Hindlimb muscle (tissue), 1 donor: ENCODE measurements around the gene PLXNA2. TPM values are rescaled to one million over a fixed set of nuclear protein-coding genes. Genes with fewer than 3 reads are reported as not detected.
A peak's percentile ranks its signal among the peaks of the same experiment; 100 is the strongest.

ENCODE experiments used
- DNase-seq: peaks from one replicate; pipeline ENCODE4 v3.0.0-alpha.2; 2013
- polyA plus RNA-seq: library from polyadenylated mRNA; unstranded; fragments of 120-200 nt; gene quantifications from one replicate; pipeline ENCODE4 v1.2.1, GENCODE V29; 2013; ENCODE audit not compliant: insufficient read length

Gene PLXNA2
- polyA plus RNA-seq, 1 donor = 43.8 TPM

DNA sequence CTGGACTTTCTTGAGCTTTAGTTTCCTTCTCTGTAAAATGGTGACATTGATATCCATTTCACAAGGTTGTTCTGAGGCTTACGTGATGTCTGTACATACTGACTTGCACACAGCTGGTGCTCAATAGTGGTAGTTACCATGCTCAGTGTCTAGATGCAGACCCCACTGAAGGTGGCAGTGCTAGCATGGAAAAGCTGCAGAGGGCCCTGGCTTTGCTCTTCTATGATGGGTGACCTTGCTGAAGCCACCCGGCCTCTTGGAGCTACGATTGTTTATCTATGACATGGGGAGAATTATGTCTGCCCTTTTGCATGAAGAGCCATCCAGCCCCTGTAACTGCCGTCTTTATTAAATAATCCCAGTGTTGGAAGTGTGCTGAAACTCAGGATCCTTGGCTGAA, 131.8 kb downstream of the PLXNA2 start:
- DNase-seq = no peak

DNA sequence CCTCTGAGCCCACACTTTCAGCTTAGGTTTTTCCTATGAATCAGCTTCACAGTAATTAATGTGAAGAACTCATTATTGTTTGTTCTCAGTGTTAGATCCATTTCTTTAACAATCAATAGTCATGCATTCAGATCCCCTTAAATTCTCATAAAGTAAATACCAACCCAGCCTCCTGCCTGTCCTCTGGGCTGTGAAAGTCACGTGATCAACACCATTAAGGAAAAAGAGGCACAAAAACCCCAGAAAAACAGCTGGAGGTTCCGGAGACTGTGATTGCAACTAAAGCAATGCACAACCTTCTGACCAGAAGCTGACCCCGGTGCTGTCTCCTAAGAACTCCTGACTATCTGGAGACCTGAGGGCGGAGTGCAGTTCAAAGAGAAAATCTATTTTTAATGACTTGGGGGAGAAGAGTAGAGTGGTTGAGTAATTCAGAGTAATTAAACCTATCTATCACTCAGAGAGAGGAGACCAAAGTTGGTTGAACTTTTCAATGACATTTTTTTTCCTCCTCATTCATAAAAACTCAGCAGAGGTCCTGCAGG, 132.5 kb downstream of the PLXNA2 start:
- no peak for DNase-seq

DNA sequence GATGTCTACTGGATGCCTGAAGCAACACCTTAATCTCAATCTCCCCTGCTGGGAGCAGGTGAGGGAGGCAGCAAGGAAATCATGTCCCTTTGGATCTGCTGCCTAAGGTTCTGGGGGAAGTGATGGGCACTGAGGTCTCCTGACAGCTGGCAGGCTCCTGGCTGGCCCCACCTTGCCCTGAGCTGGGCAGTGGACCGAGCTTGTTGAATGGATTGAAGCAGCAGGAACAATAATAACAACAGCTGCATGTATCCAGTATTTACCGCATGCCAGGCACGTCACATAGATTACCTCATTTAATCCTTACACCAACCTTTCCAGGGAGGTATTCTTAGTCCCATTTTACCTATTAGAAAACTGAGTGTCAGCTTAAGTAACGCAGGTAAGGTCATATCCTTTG, 133.9 kb downstream of the PLXNA2 start:
- no peak for DNase-seq

DNA sequence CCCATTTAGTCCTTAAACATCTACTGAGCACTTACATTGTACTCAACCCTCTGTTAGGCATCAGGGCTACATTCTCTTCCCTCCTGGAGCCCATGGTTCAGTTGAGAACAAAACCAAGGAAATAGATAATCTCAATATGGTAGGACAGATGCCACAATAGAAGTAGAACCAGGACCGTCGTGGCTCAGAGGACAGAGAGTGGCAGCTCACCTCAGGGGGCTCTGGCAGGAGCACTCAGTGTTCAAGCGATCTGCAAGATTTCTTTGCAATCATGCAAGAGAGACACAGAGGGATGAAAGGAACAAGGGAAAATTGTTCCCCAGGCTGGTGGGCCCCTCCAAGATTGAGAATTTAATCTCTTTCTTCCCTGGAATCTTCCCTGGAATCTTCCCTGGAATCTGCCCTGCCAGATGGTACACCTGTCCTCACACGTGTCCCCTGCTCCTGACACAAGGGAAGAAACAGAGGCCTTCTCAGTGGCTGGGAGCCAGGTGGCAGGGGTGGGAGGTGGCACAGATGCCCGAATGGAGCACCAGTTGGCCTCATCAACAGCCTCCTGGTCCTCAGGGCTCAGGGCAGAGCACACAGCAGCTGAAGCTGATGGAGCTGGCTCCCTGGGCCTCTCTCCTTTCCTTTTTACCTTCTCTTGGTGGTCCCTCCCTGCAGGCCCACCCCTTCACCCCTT, 135.4 kb downstream of the PLXNA2 start:
- DNase-seq = no peak

DNA sequence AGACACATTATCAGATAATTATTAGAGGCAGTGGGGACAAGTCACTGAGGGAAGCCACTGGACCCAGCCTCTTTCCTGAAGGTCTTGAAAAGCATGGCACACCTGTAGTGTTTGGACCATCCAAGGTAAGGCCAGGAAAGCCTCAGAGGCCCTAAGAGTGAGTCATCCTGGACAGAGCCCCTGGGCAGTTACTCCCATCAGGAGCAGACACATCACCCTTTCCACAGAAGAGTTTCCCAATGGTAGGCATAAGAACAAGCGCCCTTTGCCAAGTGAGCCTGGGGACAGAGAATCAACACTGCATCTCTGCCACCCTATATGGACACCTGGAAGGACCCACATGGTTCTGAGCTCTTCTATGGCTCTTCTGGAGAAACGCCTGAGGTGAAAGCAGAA, 136.0 kb downstream of the PLXNA2 start:
- DNase-seq = no peak

DNA sequence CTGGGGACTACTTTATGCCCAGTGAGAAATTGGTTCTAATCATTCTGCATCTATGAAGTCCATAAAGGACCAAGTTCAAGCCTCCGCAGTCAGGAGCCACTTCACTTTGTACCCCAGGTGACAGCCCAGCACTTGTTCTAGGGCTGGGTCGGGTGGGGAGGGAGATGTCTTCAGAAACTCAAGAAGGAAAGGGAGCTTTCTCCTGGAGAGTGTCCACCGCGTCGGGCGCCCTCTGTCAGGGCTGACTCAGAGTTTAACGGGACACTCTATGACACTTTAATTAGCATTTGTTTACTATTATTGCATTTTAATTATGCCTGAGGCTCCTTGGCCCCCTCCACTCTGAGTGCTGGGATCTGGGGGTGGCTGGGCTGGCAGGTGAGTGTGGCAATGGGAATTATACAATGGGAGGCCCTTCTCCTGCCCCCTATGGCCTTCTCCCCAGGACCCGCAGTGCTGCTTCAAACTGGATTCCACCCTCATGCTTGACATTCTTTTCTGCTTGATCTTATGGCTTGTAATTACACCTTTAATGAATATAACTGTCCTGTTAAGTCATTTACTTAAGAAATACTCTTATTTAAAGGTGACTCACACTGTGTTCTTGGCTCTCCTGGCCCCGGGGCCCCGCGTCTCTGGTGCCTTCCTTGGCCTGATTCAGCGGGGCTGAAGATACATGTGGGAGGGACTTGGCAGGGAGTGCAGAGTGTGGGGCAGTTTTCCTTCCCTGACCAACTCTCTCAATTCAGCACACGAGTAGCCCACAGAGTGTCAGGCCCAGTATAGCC, 136.6 kb downstream of the PLXNA2 start:
- no peak for DNase-seq

DNA sequence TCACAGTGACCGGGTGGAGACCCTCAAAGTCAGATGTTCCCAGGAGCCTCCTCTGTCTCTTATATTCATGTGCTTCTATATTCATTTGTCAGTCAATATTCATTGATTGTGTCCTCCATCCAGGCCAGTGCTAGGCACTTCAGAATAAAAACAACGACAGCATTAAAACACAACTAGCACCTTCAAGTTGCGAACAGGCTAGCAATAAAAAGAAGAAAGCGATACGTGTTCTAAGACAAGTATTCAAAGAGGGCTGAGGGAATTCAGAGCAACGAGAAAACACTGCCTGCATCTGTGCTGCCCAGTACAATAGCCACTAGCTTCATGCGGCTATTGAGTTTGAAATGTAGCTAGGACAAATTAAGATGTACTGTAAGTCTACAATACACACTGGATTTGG, 138.0 kb downstream of the PLXNA2 start:
- DNase-seq = no peak

DNA sequence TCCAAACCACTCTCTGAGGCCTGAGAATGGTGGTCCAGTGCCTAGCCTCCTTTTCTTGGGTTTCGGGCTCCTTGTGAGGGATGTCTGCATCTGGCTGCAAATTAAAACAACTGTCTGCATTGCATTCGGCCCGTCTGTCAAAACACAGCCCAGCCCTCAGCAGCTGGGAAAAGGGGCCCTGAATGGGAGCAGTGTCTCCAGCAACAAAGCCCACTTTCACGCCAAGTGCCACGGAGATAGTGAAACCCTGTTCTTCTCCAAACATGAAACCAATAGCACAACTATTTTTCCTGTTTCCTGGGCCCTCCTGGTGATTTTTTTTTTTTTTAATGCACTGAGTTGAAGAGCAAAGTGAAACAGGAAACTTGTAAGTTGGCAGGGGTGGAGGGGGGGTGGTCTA, 138.4 kb downstream of the PLXNA2 start:
- peak; percentile 66 for DNase-seq

DNA sequence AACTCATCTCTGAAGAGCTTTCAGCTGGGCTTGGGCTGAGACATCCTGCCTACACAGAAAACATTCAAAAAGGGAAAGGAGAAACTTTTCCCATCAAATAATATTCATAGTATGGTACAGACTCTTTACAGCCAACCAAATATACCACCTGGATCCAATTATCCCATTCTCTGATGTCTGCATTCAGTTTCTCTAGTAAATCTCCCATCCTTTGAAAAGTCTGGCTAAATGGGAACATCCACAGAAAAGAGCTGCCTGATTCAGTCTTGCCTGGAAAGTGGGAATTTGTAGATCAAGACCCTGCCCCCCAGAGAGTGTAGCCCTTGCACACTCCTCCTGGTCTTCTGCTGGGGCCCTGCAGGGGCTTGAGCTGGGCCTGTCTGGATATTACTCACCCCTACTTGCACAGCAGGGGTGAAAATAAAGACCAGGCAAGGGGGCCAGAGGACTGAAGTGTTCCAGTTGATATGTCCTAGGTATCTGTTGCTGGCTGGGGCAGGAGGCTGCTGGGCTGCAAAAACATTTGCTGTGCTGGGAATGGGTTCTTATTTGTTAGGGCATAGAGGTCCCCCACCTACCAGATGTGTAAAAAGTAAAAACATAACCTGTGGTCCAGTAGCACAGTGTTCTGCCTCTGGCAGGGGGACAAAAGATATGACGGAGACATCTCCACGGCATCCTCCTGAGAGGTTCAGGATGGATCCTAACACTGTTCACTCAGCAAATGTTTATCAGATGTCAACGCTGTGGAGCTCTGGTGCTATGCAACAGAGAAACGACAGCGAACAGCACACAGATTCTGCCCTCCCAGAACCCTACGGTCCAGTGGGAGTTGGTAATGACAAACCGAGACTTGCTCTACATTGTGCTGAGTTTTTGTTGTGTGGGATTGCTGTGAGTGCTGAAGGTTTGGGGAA, 140.3 kb downstream of the PLXNA2 start:
- DNase-seq = no peak

DNA sequence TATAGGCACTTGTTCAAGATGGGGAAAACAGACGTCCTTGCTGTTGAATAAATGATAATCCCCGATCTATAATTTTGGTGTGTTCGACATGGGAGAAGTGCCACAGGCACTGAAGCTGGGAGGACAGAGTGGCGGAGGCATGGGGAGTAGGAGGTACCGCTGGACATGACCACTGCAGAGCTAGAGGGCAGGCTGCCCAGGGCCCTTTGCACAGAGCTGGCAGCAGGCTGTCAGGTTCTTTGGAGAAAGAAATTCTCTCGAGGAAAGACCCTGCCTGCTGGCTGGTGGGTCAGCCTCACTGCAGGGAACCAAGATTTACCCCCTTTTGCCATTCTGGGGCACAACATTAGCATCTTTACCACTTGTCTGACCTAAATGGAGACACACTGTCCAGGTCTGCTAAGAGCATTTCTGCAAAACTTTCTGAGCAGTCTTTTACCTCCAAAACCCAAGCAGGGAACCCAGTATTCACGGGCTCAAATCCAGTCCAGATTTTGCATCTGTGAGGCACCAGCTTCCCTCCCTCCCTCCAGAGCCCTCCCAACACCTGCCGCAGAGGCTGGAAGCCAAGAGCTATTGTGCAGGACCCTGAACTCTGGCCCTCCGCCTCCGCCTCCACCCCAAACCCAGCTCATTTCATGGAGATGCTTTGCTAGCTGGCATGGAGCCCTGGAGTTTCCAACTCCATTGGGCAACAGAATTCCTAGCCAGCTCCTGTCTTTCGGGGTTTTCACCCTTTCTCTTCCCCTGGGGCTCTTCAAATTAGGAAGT, 142.3 kb downstream of the PLXNA2 start:
- DNase-seq = peak; percentile 61

DNA sequence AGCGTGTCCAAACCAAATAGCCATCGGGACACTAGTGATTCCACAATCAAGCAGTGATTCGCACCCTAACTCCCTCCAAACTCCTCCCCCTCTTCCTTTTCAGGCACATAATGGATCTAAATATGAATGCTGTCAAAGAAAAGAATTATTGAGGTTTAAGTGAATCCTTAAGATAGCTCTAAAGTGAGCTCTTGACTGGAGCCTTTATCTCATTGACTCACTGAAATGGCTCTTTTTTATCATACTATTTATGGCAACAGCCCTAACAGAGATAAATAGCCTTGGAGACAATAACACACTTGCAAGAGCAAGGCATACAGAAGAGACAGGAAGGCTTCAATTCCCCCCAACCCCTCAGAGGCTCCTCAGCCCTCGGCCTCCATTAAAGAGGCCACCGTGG, 143.3 kb downstream of the PLXNA2 start:
- DNase-seq = no peak

DNA sequence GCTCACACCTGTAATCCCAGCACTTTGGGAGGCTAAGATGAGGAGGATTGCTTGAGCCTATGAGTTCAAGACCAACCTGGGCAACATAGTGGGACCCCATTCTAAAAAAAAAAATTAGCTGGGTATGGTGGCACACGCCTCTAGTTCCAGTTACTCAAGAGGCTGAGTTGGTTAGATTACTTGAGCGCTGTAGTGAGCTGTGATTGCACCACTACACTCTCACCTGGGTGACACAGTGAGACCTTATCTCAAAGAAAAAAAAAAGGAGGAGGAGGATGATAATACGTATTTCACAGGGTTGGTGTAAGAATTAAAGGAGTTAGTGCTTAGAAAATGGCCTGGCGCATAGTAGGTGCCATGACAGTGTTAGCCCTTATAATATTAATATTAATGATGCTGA, 144.1 kb downstream of the PLXNA2 start:
- DNase-seq = no peak

DNA sequence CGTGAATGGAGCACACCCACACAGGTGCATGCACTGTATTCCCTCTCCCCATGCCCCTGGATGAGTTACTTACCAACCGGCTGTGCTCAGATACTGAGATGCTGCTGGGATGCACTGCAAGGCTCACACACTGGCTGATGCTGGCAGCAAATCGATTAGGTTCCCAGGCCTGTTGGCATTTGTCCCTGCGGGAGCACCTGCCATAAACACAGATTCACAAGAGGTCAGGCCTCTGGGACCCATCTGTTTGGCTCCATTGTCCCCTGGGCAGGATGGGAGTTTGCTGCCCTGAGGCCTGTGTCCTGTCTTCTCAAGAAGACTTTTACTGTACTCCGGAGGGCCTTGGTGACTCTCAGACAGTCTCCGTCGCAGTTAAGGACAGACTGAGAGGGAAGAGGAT, 145.4 kb downstream of the PLXNA2 start:
- DNase-seq = no peak

DNA sequence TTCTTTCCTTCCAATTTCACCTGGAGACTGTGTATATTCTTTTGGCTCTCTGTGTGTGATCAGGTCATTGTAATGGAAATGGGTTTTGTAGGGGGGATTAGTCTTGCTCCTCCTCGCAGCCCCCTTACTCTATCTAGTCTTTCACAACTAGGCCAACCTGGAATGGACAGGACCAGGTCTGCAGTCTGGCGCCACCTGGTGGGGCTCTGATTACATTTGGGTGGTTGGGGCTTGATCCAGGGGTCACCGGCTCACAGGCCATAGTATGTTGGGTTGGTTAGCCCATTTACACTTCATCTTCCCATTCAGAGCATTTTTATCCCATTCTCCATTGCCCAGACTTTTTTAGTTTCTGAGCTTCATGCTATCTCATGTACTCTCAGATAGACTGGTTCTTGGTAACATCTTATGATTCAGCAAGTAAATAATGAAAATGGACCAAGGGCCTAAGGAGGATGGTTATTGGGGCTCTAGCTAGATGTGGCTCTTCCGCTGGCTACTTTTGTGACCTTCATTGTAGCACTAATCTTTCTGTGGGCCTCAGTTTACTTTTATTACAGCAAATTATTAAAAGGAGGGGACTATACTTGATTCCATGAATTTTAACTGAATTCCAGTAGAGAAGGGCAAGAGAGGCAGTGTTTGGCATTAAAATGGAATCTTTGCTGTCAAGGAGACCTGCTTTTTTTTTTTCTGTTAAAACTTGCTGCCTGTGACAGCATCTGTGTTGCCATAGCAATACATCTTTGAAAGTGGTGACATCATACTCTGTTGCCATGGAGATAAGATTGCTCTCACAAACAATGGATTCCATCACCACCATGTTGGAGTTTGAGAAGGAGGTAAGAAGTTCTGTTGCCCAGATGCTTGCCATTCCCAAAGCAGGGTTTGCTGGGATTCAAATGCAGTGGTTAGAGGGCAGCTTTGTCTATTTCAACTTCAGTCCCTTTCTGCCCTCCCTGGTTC, 150.1 kb downstream of the PLXNA2 start:
- DNase-seq = no peak

DNA sequence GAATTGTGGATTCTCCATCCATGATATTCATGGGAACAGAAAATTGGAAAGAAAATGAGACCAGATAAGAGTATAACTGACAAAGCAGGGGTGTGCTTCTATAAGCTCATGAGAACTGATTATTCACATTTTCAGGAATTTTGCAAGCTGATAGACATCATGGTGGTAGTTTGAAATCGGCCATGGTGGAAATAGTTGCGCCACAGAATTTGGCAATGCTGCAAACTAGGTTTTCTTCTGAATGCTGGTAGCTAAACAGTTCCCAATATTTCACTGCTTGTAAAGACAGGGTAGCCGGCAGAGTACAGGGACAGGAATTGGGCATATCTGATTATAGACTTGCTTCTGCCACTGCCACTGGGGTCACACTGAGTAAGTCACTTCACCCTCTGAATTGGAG, 151.1 kb downstream of the PLXNA2 start:
- DNase-seq = no peak

DNA sequence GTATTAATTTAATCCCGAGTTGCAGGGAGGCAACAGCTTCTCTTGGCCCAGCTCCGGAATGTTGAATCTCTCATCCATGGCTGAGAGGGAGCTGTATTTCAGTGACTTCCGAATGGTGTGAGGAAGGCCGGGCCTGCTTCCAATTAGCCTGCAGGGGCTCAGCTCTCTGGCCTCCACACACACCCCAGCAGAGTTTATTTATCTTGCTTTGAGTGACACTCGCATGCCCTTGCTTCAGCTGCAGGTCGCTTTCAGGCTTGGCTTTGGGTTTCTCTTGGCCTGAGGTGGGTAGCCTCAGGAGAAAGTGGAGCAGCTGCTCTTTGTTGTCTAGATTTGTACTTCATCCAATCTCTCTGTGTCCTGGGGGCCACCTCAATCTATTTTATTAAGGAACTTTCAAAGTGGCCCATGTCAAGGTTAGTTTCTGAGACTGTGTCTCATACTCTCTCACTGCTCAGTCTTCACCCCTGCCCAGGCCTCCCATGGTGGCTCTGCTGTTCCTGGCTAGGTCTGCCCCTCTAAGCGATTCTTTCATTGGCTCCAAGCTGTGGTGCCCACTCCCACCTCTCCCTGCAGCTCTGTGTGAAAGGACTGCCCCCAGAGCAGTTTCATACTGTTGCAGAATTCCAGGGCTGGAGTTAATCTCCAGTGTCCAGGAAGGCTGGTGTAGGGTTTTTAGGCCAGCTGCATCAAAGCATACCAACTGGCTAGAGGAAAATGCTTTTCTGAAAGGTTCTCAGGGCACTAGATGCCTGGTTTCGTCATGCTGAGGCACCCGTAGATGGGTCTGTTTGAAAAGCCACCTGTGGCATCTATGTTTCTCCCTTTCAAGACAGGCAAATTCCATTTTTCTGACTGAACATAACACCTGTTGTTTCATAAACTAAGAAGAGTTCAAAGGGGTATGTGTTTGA, 153.5 kb downstream of the PLXNA2 start:
- no peak for DNase-seq

DNA sequence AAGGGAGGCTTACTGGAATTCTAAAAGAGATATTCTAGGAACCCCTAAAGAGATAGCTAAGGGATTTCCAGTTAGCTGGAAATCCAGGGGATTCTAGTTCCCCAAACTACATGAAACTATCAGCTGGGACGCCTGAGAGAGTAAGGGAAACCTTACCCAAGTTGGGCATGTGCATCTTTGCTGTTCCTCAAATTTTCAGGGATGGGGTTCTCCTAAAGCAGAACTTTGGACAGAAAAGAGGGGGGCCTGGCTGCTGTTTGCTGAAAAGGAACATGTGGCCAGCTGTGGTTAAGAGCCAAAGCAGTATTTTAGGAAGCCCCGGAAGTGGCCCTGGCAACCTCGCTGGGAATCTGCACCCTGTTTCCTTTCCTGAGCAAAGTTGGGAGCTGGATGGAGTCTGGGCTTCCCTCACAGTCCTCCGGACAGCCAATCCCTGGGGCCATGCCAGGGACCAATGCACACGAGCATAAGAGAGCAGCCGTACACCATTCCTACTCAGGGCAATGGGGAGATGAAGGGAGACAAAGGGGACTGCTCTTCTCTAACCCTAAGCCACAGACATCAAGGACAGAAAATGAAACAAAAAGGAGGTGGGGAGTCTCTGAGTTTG, 154.3 kb downstream of the PLXNA2 start:
- no peak for DNase-seq

DNA sequence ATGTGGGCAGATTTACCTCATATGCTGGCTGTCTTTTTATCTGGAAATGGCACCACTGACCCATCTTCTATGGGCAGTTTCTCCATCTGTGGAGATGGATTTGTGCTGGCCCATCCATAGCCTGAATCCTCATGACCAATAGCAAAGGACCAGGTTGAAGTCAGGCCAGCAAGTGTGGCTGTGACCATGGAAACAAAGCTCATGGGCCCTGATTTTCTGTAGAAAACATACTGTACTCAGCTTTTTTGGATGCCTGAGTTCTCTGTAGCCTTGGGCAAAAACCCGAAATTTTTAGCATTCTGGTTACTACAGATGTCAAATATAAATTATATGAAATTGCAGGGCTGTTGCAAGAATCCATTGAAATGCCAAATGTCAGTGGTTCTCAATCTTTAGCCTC, 155.0 kb downstream of the PLXNA2 start:
- peak; percentile 71 for DNase-seq

DNA sequence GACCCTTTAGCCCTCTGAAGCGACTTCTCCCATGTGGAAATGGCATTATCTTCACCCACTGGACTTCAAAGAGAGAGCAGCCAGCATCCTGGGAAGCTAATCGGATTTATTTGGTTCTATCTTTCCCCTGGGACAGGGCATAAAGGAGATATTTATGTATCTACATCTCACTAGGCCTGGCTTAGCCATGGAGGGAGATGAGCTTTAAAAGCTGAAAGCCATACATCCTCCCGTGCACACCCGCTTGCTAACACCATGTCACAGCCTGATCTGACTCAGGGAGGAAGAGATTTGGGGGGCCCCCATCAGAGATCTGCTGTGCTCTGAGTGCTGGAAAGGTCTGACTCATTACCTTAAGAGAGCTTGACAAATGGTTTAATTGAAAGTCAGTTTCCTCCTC, 155.9 kb downstream of the PLXNA2 start:
- no peak for DNase-seq
